HEK293 (cell line): Measurements from ENCODE around the gene AXL.
A peak's percentile ranks its signal among the peaks of the same experiment; 100 is the strongest.

Experiments used
- BCL11A ChIP-seq: fragments of 450-650 bp; formaldehyde crosslinking; IDR thresholded peaks from 2 replicates; pipeline ENCODE4 v1.5.1; 2016; ENCODE audit warnings: low read depth, missing biosample characterization, missing genetic modification characterization
- CTCF ChIP-seq: fragments of 450-650 bp; formaldehyde crosslinking; IDR thresholded peaks from 2 replicates; pipeline ENCODE4 v1.5.1; 2016; ENCODE audit warnings: missing biosample characterization, missing genetic modification characterization
- GLI2 ChIP-seq: fragments of 450-650 bp; formaldehyde crosslinking; IDR thresholded peaks from 2 replicates; pipeline ENCODE4; 2017; ENCODE audit warnings: missing biosample characterization, missing genetic modification characterization, low read depth, borderline replicate concordance
- KLF1 ChIP-seq: fragments of 450-650 bp; formaldehyde crosslinking; IDR thresholded peaks from 2 replicates; pipeline ENCODE4 v1.5.1; 2016; ENCODE audit warnings: missing biosample characterization, missing genetic modification characterization
- MEIS1 ChIP-seq: sonication (generic); formaldehyde crosslinking; IDR thresholded peaks from 2 replicates; pipeline ENCODE4 v1.8.1; 2022; ENCODE audit warnings: missing genetic modification reagents, mild to moderate bottlenecking, borderline replicate concordance
- PATZ1 ChIP-seq: fragments of 450-650 bp; formaldehyde crosslinking; IDR thresholded peaks from 2 replicates; pipeline ENCODE4 v1.5.1; 2016; ENCODE audit warnings: missing biosample characterization, missing genetic modification characterization
- PRDM1 ChIP-seq: fragments of 450-650 bp; formaldehyde crosslinking; IDR thresholded peaks from 2 replicates; pipeline ENCODE4; 2016; ENCODE audit warnings: missing biosample characterization, missing genetic modification characterization
- WT1 ChIP-seq: fragments of 450-650 bp; formaldehyde crosslinking; IDR thresholded peaks from 2 replicates; pipeline ENCODE4 v1.5.1; 2016; ENCODE audit warnings: missing biosample characterization, missing genetic modification characterization
- YY1 ChIP-seq: fragments of 450-650 bp; formaldehyde crosslinking; IDR thresholded peaks from 2 replicates; pipeline ENCODE4 v1.5.1; 2018; ENCODE audit warnings: missing biosample characterization, missing genetic modification characterization
- ZFP41 ChIP-seq: fragments of 450-650 bp; formaldehyde crosslinking; IDR thresholded peaks from 2 replicates; pipeline ENCODE4 v1.5.1; 2016; ENCODE audit warnings: missing biosample characterization, missing genetic modification characterization, borderline replicate concordance
- ZNF157 ChIP-seq: fragments of 450-650 bp; formaldehyde crosslinking; IDR thresholded peaks from 2 replicates; pipeline ENCODE4 v1.5.1; 2016; ENCODE audit warnings: missing biosample characterization, missing genetic modification characterization
- ZNF324 ChIP-seq: fragments of 450-650 bp; formaldehyde crosslinking; IDR thresholded peaks from 2 replicates; pipeline ENCODE4 v1.5.1; 2016; ENCODE audit warnings: missing biosample characterization, missing genetic modification characterization
- ZNF362 ChIP-seq: fragments of 450-650 bp; formaldehyde crosslinking; IDR thresholded peaks from 2 replicates; pipeline ENCODE4 v1.5.1; 2016; ENCODE audit warnings: missing biosample characterization, missing genetic modification characterization
- ZNF366 ChIP-seq: fragments of 450-650 bp; formaldehyde crosslinking; conservative IDR thresholded peaks from 2 replicates; pipeline ENCODE4 v1.5.1; 2016; ENCODE audit warnings: missing biosample characterization, missing genetic modification characterization
- ZNF37A ChIP-seq: fragments of 450-650 bp; IDR thresholded peaks from 2 replicates; pipeline ENCODE4 v1.5.1; 2018; ENCODE audit warnings: missing biosample characterization, missing genetic modification characterization
- ZNF560 ChIP-seq: fragments of 450-650 bp; formaldehyde crosslinking; IDR thresholded peaks from 2 replicates; pipeline ENCODE4 v1.5.1; 2017; ENCODE audit warnings: missing biosample characterization, missing genetic modification characterization, borderline replicate concordance
- ZNF621 ChIP-seq: fragments of 450-650 bp; formaldehyde crosslinking; IDR thresholded peaks from 2 replicates; pipeline ENCODE4 v1.5.1; 2017; ENCODE audit warnings: missing biosample characterization, missing genetic modification characterization
- ZNF660 ChIP-seq: fragments of 450-650 bp; IDR thresholded peaks from 2 replicates; pipeline ENCODE4 v1.5.1; 2018; ENCODE audit warnings: missing biosample characterization, mild to moderate bottlenecking, missing genetic modification characterization
- ZNF692 ChIP-seq: fragments of 450-650 bp; formaldehyde crosslinking; IDR thresholded peaks from 2 replicates; pipeline ENCODE4 v1.5.1; 2016; ENCODE audit warnings: missing biosample characterization, missing genetic modification characterization
- ZNF707 ChIP-seq: fragments of 450-650 bp; formaldehyde crosslinking; IDR thresholded peaks from 2 replicates; pipeline ENCODE4 v1.5.1; 2016; ENCODE audit warnings: missing biosample characterization, missing genetic modification characterization
- ZSCAN5A ChIP-seq: fragments of 450-650 bp; formaldehyde crosslinking; IDR thresholded peaks from 2 replicates; pipeline ENCODE4 v1.5.1; 2016; ENCODE audit warnings: missing biosample characterization, missing genetic modification characterization
- TF ChIP-seq, protein P1 (sequence below): fragments of 450-650 bp; formaldehyde crosslinking; optimal IDR thresholded peaks from 2 replicates; pipeline ENCODE3; 2016; ENCODE audit warnings: missing biosample characterization, mild to moderate bottlenecking, missing genetic modification characterization
- TF ChIP-seq, protein P2 (sequence below): fragments of 450-650 bp; formaldehyde crosslinking; IDR thresholded peaks from 2 replicates; pipeline ENCODE4 v1.5.1; 2017; ENCODE audit warnings: missing biosample characterization, missing genetic modification characterization
- TF ChIP-seq, protein P3 (sequence below): fragments of 450-650 bp; formaldehyde crosslinking; IDR thresholded peaks from 2 replicates; pipeline ENCODE4 v1.5.1; 2016; ENCODE audit warnings: missing biosample characterization, missing genetic modification characterization, borderline replicate concordance

The AXL gene

DNA sequence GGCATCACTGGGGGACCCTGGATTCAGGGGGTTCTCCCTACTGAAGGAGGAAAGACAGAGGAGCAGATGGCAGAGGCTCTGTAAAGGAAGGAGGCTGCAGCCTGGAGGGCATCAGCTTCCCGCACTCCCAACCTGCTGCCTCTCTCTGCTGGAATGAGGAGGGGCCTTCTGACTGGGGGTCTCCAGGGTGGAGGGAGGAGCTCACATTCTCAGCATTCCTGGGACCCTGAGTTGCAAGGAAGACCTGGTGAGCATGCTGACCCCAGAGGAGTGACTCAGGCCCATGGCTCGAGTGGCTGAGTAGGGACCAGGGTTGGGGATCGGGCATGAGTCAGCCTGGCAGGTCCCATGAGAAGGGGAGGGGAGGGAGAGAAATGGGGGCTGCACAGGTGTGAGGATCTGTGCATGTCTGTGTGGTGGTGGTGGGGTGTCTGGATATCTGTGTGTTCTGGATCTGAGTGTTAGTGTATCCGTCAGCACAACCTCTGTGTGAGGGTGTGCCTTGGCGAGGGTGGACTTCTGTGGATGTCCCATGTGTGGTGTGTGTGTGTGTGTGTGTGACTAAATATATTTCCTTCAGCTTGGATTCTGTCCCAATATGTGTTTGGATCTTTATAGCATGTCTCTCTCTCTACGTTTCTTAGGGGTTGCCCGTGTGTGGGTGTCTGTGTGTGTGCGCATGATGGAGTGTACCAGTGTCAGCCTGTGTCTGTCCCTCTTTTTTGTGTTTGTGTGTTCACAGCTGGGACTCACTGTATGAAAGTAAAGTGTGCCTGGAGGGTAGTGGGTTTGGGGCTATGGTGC lies 4.6 kb downstream of the AXL start (continued):
- TF ChIP-seq ZFP41 (no peak), PATZ1 (tag by site-specific recombination) (peak; percentile 77), ZNF660 (tag by site-specific recombination) (no peak), ZNF362 (no peak), WT1 (tag by site-specific recombination) (no peak), ZNF324 (no peak), YY1 (no peak), CTCF (tag by site-specific recombination) (no peak), ZNF366 (tag by site-specific recombination) (no peak), ZSCAN5A (tag by site-specific recombination) (no peak), GLI2 (tag by site-specific recombination) (no peak), PRDM1 (no peak), ZNF707 (tag by site-specific recombination) (no peak), ZNF560 (tag by site-specific recombination) (no peak), BCL11A (no peak), ZNF692 (tag by site-specific recombination) (peak; percentile 52; the same call in 1 of the 2 replicates), ZNF37A (tag by site-specific recombination) (no peak), KLF1 (tag by site-specific recombination) (no peak; the same call in 1 of the 2 replicates), ZNF157 (no peak), MEIS1 (no peak), ZNF621 (tag by site-specific recombination) (0 out of 2 replicates have a peak, but pooled peaks have one; percentile 9)
- TF ChIP-seq, protein P1, sequence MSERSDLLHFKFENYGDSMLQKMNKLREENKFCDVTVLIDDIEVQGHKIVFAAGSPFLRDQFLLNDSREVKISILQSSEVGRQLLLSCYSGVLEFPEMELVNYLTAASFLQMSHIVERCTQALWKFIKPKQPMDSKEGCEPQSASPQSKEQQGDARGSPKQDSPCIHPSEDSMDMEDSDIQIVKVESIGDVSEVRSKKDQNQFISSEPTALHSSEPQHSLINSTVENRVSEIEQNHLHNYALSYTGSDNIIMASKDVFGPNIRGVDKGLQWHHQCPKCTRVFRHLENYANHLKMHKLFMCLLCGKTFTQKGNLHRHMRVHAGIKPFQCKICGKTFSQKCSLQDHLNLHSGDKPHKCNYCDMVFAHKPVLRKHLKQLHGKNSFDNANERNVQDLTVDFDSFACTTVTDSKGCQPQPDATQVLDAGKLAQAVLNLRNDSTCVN (tag by site-specific recombination): no peak
- TF ChIP-seq, protein P2, sequence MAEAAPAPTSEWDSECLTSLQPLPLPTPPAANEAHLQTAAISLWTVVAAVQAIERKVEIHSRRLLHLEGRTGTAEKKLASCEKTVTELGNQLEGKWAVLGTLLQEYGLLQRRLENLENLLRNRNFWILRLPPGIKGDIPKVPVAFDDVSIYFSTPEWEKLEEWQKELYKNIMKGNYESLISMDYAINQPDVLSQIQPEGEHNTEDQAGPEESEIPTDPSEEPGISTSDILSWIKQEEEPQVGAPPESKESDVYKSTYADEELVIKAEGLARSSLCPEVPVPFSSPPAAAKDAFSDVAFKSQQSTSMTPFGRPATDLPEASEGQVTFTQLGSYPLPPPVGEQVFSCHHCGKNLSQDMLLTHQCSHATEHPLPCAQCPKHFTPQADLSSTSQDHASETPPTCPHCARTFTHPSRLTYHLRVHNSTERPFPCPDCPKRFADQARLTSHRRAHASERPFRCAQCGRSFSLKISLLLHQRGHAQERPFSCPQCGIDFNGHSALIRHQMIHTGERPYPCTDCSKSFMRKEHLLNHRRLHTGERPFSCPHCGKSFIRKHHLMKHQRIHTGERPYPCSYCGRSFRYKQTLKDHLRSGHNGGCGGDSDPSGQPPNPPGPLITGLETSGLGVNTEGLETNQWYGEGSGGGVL: peak; percentile 74
- TF ChIP-seq, protein P3, sequence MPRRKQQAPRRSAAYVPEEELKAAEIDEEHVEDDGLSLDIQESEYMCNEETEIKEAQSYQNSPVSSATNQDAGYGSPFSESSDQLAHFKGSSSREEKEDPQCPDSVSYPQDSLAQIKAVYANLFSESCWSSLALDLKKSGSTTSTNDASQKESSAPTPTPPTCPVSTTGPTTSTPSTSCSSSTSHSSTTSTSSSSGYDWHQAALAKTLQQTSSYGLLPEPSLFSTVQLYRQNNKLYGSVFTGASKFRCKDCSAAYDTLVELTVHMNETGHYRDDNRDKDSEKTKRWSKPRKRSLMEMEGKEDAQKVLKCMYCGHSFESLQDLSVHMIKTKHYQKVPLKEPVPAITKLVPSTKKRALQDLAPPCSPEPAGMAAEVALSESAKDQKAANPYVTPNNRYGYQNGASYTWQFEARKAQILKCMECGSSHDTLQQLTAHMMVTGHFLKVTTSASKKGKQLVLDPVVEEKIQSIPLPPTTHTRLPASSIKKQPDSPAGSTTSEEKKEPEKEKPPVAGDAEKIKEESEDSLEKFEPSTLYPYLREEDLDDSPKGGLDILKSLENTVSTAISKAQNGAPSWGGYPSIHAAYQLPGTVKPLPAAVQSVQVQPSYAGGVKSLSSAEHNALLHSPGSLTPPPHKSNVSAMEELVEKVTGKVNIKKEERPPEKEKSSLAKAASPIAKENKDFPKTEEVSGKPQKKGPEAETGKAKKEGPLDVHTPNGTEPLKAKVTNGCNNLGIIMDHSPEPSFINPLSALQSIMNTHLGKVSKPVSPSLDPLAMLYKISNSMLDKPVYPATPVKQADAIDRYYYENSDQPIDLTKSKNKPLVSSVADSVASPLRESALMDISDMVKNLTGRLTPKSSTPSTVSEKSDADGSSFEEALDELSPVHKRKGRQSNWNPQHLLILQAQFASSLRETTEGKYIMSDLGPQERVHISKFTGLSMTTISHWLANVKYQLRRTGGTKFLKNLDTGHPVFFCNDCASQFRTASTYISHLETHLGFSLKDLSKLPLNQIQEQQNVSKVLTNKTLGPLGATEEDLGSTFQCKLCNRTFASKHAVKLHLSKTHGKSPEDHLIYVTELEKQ (tag by site-specific recombination): no peak
